WTC11 (cell line): Measurements from ENCODE around the gene ZIC2. TPM values are rescaled to one million over a fixed set of nuclear protein-coding genes. Genes with fewer than 3 reads are reported as not detected.
A peak's percentile ranks its signal among the peaks of the same experiment; 100 is the strongest.

Experiments
- AR ChIP-seq: fragments of 250-450 bp; sonication (Bioruptor Pico); IDR thresholded peaks from 2 replicates; pipeline ENCODE4 v1.9.0; 2021; ENCODE audit warnings: mild to moderate bottlenecking
- ATF2 ChIP-seq: sonication (generic); formaldehyde crosslinking; IDR thresholded peaks from 2 replicates; pipeline ENCODE4 v1.8.1; 2022; ENCODE audit warnings: low read depth, missing genetic modification reagents, borderline replicate concordance
- ATF3 ChIP-seq: sonication (generic); formaldehyde crosslinking; conservative IDR thresholded peaks from 2 replicates; pipeline ENCODE4 v1.8.1; 2022; ENCODE audit warnings: mild to moderate bottlenecking, missing genetic modification reagents
- E2F5 ChIP-seq: sonication (generic); formaldehyde crosslinking; IDR thresholded peaks from 2 replicates; pipeline ENCODE4 v1.8.1; 2022; ENCODE audit warnings: mild to moderate bottlenecking, moderate library complexity, missing genetic modification reagents
- EMX1 ChIP-seq: fragments of 250-450 bp; sonication (Bioruptor Pico); IDR thresholded peaks from 2 replicates; pipeline ENCODE4 v1.8.0; 2021; ENCODE audit warnings: mild to moderate bottlenecking
- ETV6 ChIP-seq: sonication (generic); formaldehyde crosslinking; IDR thresholded peaks from 2 replicates; pipeline ENCODE4 v1.8.1; 2022; ENCODE audit warnings: mild to moderate bottlenecking, missing genetic modification reagents
- FOXK1 ChIP-seq: sonication (generic); formaldehyde crosslinking; IDR thresholded peaks from 2 replicates; pipeline ENCODE4 v1.8.0; 2022; ENCODE audit warnings: mild to moderate bottlenecking, moderate library complexity, missing genetic modification reagents
- GTF2I ChIP-seq: fragments of 250-450 bp; sonication (Bioruptor Pico); conservative IDR thresholded peaks from 2 replicates; pipeline ENCODE4 v1.4.0; 2021; ENCODE audit warnings: mild to moderate bottlenecking
- MXD4 ChIP-seq: fragments of 250-450 bp; sonication (Bioruptor Pico); IDR thresholded peaks from 2 replicates; pipeline ENCODE4 v1.8.0; 2021; ENCODE audit warnings: mild to moderate bottlenecking, moderate library complexity, borderline replicate concordance
- MYBL2 ChIP-seq: sonication (generic); formaldehyde crosslinking; IDR thresholded peaks from 2 replicates; pipeline ENCODE4 v1.8.1; 2023; ENCODE audit warnings: mild to moderate bottlenecking, moderate library complexity, missing genetic modification reagents
- NR2C2 ChIP-seq: sonication (generic); formaldehyde crosslinking; IDR thresholded peaks from 2 replicates; pipeline ENCODE4 v1.8.0; 2022; ENCODE audit warnings: mild to moderate bottlenecking, missing genetic modification reagents
- RORB ChIP-seq: fragments of 250-450 bp; sonication (Bioruptor Pico); IDR thresholded peaks from 2 replicates; pipeline ENCODE4 v1.9.0; 2021; ENCODE audit warnings: mild to moderate bottlenecking
- SMAD3 ChIP-seq: sonication (generic); formaldehyde crosslinking; IDR thresholded peaks from 2 replicates; pipeline ENCODE4 v1.8.0; 2022; ENCODE audit warnings: missing genetic modification reagents, mild to moderate bottlenecking, borderline replicate concordance
- SOX15 ChIP-seq: fragments of 250-450 bp; sonication (Bioruptor Pico); IDR thresholded peaks from 2 replicates; pipeline ENCODE4 v1.9.0; 2021; ENCODE audit warnings: mild to moderate bottlenecking
- SP1 ChIP-seq: sonication (generic); formaldehyde crosslinking; conservative IDR thresholded peaks from 2 replicates; pipeline ENCODE4 v1.8.1; 2022; ENCODE audit warnings: missing genetic modification reagents
- STAT6 ChIP-seq: sonication (generic); formaldehyde crosslinking; conservative IDR thresholded peaks from 2 replicates; pipeline ENCODE4 v1.8.1; 2023; ENCODE audit warnings: mild to moderate bottlenecking, low read depth, missing genetic modification reagents, moderate library complexity
- TEAD1 ChIP-seq: sonication (generic); formaldehyde crosslinking; IDR thresholded peaks from 2 replicates; pipeline ENCODE4 v1.8.0; 2022; ENCODE audit warnings: mild to moderate bottlenecking, missing genetic modification reagents
- TEAD4 ChIP-seq: sonication (generic); formaldehyde crosslinking; IDR thresholded peaks from 2 replicates; pipeline ENCODE4 v1.8.0; 2022; ENCODE audit warnings: mild to moderate bottlenecking, missing genetic modification reagents
- USF1 ChIP-seq: sonication (generic); formaldehyde crosslinking; IDR thresholded peaks from 2 replicates; pipeline ENCODE4 v1.8.0; 2022; ENCODE audit warnings: mild to moderate bottlenecking, missing genetic modification reagents
- ZNF121 ChIP-seq: sonication (generic); formaldehyde crosslinking; IDR thresholded peaks from 2 replicates; pipeline ENCODE4 v1.8.0; 2023; ENCODE audit warnings: missing genetic modification reagents
- ZNF263 ChIP-seq: sonication (generic); formaldehyde crosslinking; IDR thresholded peaks from 2 replicates; pipeline ENCODE4 v1.8.1; 2022; ENCODE audit warnings: low read depth, mild to moderate bottlenecking, moderate library complexity, missing genetic modification reagents
- total RNA-seq: library from RNA; stranded (reverse); gene quantifications from 3 replicates; pipeline ENCODE4 v1.2.3, GENCODE V29; 2021
- TF ChIP-seq, protein P1 (sequence below): fragments of 250-450 bp; sonication (Bioruptor Pico); IDR thresholded peaks from 2 replicates; pipeline ENCODE4 v1.9.0; 2021; ENCODE audit warnings: moderate library complexity, mild to moderate bottlenecking, inconsistent platforms, borderline replicate concordance
- TF ChIP-seq, protein P2 (sequence below): fragments of 250-450 bp; sonication (Bioruptor Pico); conservative IDR thresholded peaks from 2 replicates; pipeline ENCODE4 v1.9.0; 2021; ENCODE audit warnings: mild to moderate bottlenecking
- TF ChIP-seq, protein P3 (sequence below): sonication (generic); formaldehyde crosslinking; IDR thresholded peaks from 2 replicates; pipeline ENCODE4 v1.8.1; 2022; ENCODE audit warnings: mild to moderate bottlenecking, missing genetic modification reagents, moderate library complexity, borderline replicate concordance
- TF ChIP-seq, protein P4 (sequence below): fragments of 250-450 bp; sonication (Bioruptor Pico); IDR thresholded peaks from 2 replicates; pipeline ENCODE4 v1.8.0; 2021; ENCODE audit warnings: mild to moderate bottlenecking

The ZIC2 gene
- total RNA-seq, 1 experiment from 2014 or later: 344 TPM

- TF ChIP-seq ATF2 (CRISPR knock-in tag) (peak; percentile 58), MXD4 (no peak), SP1 (CRISPR knock-in tag) (peak; percentile 74), TEAD4 (CRISPR knock-in tag) (no peak), ZNF121 (no peak), EMX1 (no peak), ATF3 (CRISPR knock-in tag) (no peak), ZNF263 (CRISPR knock-in tag) (0 out of 2 replicates have a peak, but pooled peaks have one; percentile 2), ETV6 (peak; percentile 89), MYBL2 (CRISPR knock-in tag) (peak; percentile 83), FOXK1 (CRISPR knock-in tag) (peak; percentile 88; the same call in 1 of the 2 replicates), SMAD3 (CRISPR knock-in tag) (no peak), E2F5 (peak; percentile 81), TEAD1 (CRISPR knock-in tag) (0 out of 2 replicates have a peak, but pooled peaks have one; percentile 81), STAT6 (CRISPR knock-in tag) (peak; percentile 56; the same call in 1 of the 2 replicates), SOX15 (CRISPR knock-in tag) (no peak), GTF2I (CRISPR knock-in tag) (no peak), USF1 (CRISPR knock-in tag) (peak; percentile 55; the same call in 1 of the 2 replicates), AR (CRISPR knock-in tag) (no peak), RORB (CRISPR knock-in tag) (no peak), NR2C2 (CRISPR knock-in tag) (no peak)
- TF ChIP-seq, protein P1, sequence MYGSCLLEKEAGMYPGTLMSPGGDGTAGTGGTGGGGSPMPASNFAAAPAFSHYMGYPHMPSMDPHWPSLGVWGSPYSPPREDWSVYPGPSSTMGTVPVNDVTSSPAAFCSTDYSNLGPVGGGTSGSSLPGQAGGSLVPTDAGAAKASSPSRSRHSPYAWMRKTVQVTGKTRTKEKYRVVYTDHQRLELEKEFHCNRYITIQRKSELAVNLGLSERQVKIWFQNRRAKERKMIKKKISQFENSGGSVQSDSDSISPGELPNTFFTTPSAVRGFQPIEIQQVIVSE (CRISPR knock-in tag): no peak
- TF ChIP-seq, protein P2, sequence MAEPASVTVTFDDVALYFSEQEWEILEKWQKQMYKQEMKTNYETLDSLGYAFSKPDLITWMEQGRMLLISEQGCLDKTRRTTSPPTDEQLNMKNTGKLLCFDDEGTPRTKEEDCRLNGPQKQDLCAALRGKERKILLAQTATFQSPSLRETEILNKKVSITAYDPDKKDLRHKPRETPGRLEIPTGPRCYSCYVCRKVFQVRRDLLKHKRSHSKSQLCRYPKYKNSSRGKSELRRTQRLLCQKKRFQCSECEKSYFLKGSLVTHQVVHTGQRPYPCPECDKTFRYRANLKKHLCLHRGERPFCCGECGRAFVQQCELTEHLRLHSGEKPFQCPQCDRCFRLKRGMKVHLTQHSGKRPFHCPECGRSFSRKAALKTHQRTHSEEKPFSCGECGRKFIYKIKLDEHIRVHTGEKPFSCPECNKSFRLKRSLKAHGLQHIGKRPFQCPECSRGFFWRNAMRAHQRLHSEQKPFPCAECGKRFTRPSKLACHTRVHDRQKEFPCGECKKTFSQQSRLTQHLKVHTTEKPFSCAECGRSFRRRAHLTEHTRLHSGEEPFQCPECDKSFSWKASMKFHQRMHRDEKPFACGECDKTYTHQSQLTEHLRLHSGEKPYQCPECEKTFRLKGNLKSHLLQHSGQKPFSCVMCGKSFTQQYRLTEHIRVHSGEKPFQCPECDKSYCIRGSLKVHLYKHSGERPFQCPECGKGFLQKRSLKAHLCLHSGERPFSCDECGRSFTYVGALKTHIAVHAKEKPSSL (CRISPR knock-in tag): no peak
- TF ChIP-seq, protein P3, sequence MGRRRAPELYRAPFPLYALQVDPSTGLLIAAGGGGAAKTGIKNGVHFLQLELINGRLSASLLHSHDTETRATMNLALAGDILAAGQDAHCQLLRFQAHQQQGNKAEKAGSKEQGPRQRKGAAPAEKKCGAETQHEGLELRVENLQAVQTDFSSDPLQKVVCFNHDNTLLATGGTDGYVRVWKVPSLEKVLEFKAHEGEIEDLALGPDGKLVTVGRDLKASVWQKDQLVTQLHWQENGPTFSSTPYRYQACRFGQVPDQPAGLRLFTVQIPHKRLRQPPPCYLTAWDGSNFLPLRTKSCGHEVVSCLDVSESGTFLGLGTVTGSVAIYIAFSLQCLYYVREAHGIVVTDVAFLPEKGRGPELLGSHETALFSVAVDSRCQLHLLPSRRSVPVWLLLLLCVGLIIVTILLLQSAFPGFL (CRISPR knock-in tag): no peak
- TF ChIP-seq, protein P4, sequence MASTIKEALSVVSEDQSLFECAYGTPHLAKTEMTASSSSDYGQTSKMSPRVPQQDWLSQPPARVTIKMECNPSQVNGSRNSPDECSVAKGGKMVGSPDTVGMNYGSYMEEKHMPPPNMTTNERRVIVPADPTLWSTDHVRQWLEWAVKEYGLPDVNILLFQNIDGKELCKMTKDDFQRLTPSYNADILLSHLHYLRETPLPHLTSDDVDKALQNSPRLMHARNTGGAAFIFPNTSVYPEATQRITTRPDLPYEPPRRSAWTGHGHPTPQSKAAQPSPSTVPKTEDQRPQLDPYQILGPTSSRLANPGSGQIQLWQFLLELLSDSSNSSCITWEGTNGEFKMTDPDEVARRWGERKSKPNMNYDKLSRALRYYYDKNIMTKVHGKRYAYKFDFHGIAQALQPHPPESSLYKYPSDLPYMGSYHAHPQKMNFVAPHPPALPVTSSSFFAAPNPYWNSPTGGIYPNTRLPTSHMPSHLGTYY (CRISPR knock-in tag): no peak
Measured at GRCh38 chr13:99971576-99972189, 9.9 kb upstream of the ZIC2 start, which contains the start of gene ZIC5 (continued).
